ENCODE data around the gene ARID2.

The ARID2 gene

DNA sequence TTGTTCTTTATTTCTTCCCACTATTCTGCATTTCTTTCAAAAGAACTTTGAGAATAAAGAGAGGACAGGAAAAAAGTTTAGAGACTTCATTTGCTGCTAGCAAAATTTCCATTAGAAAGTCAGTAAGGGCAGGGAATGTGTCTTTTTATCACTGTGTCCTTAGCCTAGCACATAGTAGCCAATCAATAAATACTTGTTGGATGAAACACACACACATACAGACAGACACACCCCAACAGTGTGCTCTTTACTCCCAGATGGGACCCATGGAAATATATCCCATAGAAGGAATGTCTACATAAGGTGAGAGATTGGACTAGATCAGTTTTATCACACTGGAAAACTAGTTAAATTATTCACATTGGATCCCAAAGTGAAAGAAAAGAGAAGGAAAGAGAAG is 21.1 kb upstream of the ARID2 start:
- Histone ChIP-seq H3K4me2 (ENCODE audit: insufficient read depth, low read length, poor library complexity, severe bottlenecking) (no peak overlapping the region), H3K18ac (ENCODE audit: low read length) (no peak overlapping the region), H3K4me1 (ENCODE audit: control insufficient read depth in 2 of 2, insufficient read depth in 1 of 2, low read depth in 1 of 2, low read length in 2 of 2) (peaks cover 0 to 4% of the 10 kb centered on the region in 2 donors), H3K27me3 (ENCODE audit: control insufficient read depth in 3 of 3, insufficient read depth in 3 of 3, low read depth in 1 of 3, low read length in 3 of 3) (no peaks in the 10 kb centered on the region), H3K9ac (ENCODE audit: low read depth, low read length, poor library complexity) (no peak overlapping the region), H3K79me1 (ENCODE audit: low read depth, low read length) (no peaks in the 10 kb centered on the region), H3K23ac (ENCODE audit: low read depth, low read length, poor library complexity) (no peak overlapping the region), H3K4me3 (ENCODE audit: low read length in 2 of 2) (no peak overlapping the region), H2BK5ac (ENCODE audit: low read length) (no peak overlapping the region), H3K4ac (ENCODE audit: low read length) (no peak overlapping the region), H3K36me3 (replicated peaks in 1 of 2; ENCODE audit: control insufficient read depth in 2 of 2, insufficient read depth in 2 of 2, low read length in 2 of 2) (no peaks in the 10 kb centered on the region), H2AFZ (ENCODE audit: low read length) (no peak overlapping the region), H4K91ac (ENCODE audit: low read depth, low read length, poor library complexity) (no peak overlapping the region), H4K8ac (ENCODE audit: low read depth, low read length) (no peak overlapping the region), H3K9me3 (replicated peaks in 1 of 2; ENCODE audit: control insufficient read depth in 2 of 2, insufficient read depth in 1 of 2, low read depth in 1 of 2, low read length in 2 of 2) (no peaks in the 10 kb centered on the region), H3K14ac (ENCODE audit: low read length) (no peak overlapping the region), H2AK5ac (ENCODE audit: low read depth, low read length) (no peak overlapping the region), H2BK120ac (ENCODE audit: low read depth, low read length) (no peak overlapping the region), H2BK12ac (ENCODE audit: low read length) (no peak overlapping the region), H3K27ac (replicated peaks; ENCODE audit: low read length) (no peak overlapping the region), H2BK15ac (ENCODE audit: low read length) (no peak overlapping the region)
- DNase-seq (ENCODE audit: low spot score) = no peak

GRCh38 chr12:45708901-45709300 is 20.6 kb upstream of the ARID2 start:
- Histone ChIP-seq H3K27me3 (ENCODE audit: control insufficient read depth in 3 of 3, insufficient read depth in 3 of 3, low read depth in 1 of 3, low read length in 3 of 3) (no peaks in the 10 kb centered on the region), H3K36me3 (replicated peaks in 1 of 2; ENCODE audit: control insufficient read depth in 2 of 2, insufficient read depth in 2 of 2, low read length in 2 of 2) (no peaks in the 10 kb centered on the region), H4K91ac (ENCODE audit: low read depth, low read length, poor library complexity) (no peak overlapping the region), H3K4ac (ENCODE audit: low read length) (no peak overlapping the region), H3K79me1 (ENCODE audit: low read depth, low read length) (no peaks in the 10 kb centered on the region), H3K14ac (ENCODE audit: low read length) (no peak overlapping the region), H3K18ac (ENCODE audit: low read length) (no peak overlapping the region), H3K4me2 (ENCODE audit: insufficient read depth, low read length, poor library complexity, severe bottlenecking) (no peak overlapping the region), H2AFZ (ENCODE audit: low read length) (no peak overlapping the region), H2BK5ac (ENCODE audit: low read length) (no peak overlapping the region), H2BK12ac (ENCODE audit: low read length) (no peak overlapping the region), H3K4me3 (ENCODE audit: low read length in 2 of 2) (no peak overlapping the region), H4K8ac (ENCODE audit: low read depth, low read length) (no peak overlapping the region), H3K4me1 (ENCODE audit: control insufficient read depth in 2 of 2, insufficient read depth in 1 of 2, low read depth in 1 of 2, low read length in 2 of 2) (peaks cover 0 to 4% of the 10 kb centered on the region in 2 donors), H3K27ac (replicated peaks; ENCODE audit: low read length) (no peak overlapping the region), H2BK15ac (ENCODE audit: low read length) (no peak overlapping the region), H2BK120ac (ENCODE audit: low read depth, low read length) (no peak overlapping the region), H3K23ac (ENCODE audit: low read depth, low read length, poor library complexity) (no peak overlapping the region), H2AK5ac (ENCODE audit: low read depth, low read length) (no peak overlapping the region), H3K9me3 (replicated peaks in 1 of 2; ENCODE audit: control insufficient read depth in 2 of 2, insufficient read depth in 1 of 2, low read depth in 1 of 2, low read length in 2 of 2) (no peaks in the 10 kb centered on the region), H3K9ac (ENCODE audit: low read depth, low read length, poor library complexity) (no peak overlapping the region)
- DNase-seq (ENCODE audit: low spot score) = no peak
- WGBS, 2 donors (ENCODE audit: extremely low coverage in 2 of 2, insufficient read length in 2 of 2, insufficient replicate concordance in 1 of 2) = no CpG with 5 or more reads among the region's 2 CpGs

DNA sequence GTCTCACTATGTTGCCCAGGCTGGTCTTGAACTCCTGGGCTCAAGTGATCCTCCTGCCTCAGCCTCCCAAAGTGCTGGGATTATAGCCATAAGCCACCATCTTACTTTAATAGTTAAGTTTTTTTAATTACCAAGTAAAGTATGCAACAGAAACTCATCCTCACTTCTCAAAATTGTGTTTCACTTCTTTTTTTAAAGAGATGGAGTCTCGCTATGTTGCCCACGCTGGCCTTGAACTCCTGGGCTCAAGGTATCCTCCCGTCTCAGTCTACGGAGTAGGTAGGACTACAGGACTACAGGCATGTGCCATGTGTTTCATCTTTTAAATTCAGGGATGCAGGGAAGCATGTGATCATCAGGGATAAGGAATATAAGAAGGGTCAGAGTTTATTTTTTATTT is 17.2 kb upstream of the ARID2 start:
- Histone ChIP-seq H4K8ac (ENCODE audit: low read depth, low read length) (no peak overlapping the region), H3K36me3 (replicated peaks in 1 of 2; ENCODE audit: control insufficient read depth in 2 of 2, insufficient read depth in 2 of 2, low read length in 2 of 2) (no peaks in the 10 kb centered on the region), H3K4ac (ENCODE audit: low read length) (no peak overlapping the region), H3K9ac (ENCODE audit: low read depth, low read length, poor library complexity) (no peak overlapping the region), H3K27ac (replicated peaks; ENCODE audit: low read length) (no peak overlapping the region), H2AK5ac (ENCODE audit: low read depth, low read length) (no peak overlapping the region), H3K23ac (ENCODE audit: low read depth, low read length, poor library complexity) (no peak overlapping the region), H2AFZ (ENCODE audit: low read length) (no peak overlapping the region), H3K4me2 (ENCODE audit: insufficient read depth, low read length, poor library complexity, severe bottlenecking) (no peak overlapping the region), H3K4me1 (ENCODE audit: control insufficient read depth in 2 of 2, insufficient read depth in 1 of 2, low read depth in 1 of 2, low read length in 2 of 2) (no peaks in the 10 kb centered on the region), H3K9me3 (replicated peaks in 1 of 2; ENCODE audit: control insufficient read depth in 2 of 2, insufficient read depth in 1 of 2, low read depth in 1 of 2, low read length in 2 of 2) (no peaks in the 10 kb centered on the region), H3K14ac (ENCODE audit: low read length) (no peak overlapping the region), H2BK12ac (ENCODE audit: low read length) (no peak overlapping the region), H2BK120ac (ENCODE audit: low read depth, low read length) (no peak overlapping the region), H3K18ac (ENCODE audit: low read length) (no peak overlapping the region), H4K91ac (ENCODE audit: low read depth, low read length, poor library complexity) (no peak overlapping the region), H3K27me3 (ENCODE audit: control insufficient read depth in 3 of 3, insufficient read depth in 3 of 3, low read depth in 1 of 3, low read length in 3 of 3) (no peaks in the 10 kb centered on the region), H3K79me1 (ENCODE audit: low read depth, low read length) (no peaks in the 10 kb centered on the region), H2BK15ac (ENCODE audit: low read length) (no peak overlapping the region), H2BK5ac (ENCODE audit: low read length) (no peak overlapping the region), H3K4me3 (ENCODE audit: low read length in 2 of 2) (no peak overlapping the region)
- no peak for DNase-seq (ENCODE audit: low spot score)
- no CpG with 5 or more reads among the region's 4 CpGs for WGBS, 2 donors (ENCODE audit: extremely low coverage in 2 of 2, insufficient read length in 2 of 2, insufficient replicate concordance in 1 of 2)

GRCh38 chr12:45713078-45713477 is 16.4 kb upstream of the ARID2 start:
- Histone ChIP-seq H3K9me3 (replicated peaks in 1 of 2; ENCODE audit: control insufficient read depth in 2 of 2, insufficient read depth in 1 of 2, low read depth in 1 of 2, low read length in 2 of 2) (no peaks in the 10 kb centered on the region), H3K18ac (ENCODE audit: low read length) (no peak overlapping the region), H3K4ac (ENCODE audit: low read length) (no peak overlapping the region), H2BK15ac (ENCODE audit: low read length) (no peak overlapping the region), H3K9ac (ENCODE audit: low read depth, low read length, poor library complexity) (no peak overlapping the region), H3K23ac (ENCODE audit: low read depth, low read length, poor library complexity) (no peak overlapping the region), H3K79me1 (ENCODE audit: low read depth, low read length) (no peaks in the 10 kb centered on the region), H3K27ac (replicated peaks; ENCODE audit: low read length) (no peak overlapping the region), H2AK5ac (ENCODE audit: low read depth, low read length) (no peak overlapping the region), H3K27me3 (ENCODE audit: control insufficient read depth in 3 of 3, insufficient read depth in 3 of 3, low read depth in 1 of 3, low read length in 3 of 3) (no peaks in the 10 kb centered on the region), H2BK12ac (ENCODE audit: low read length) (no peak overlapping the region), H4K8ac (ENCODE audit: low read depth, low read length) (no peak overlapping the region), H3K4me3 (ENCODE audit: low read length in 2 of 2) (no peak overlapping the region), H3K4me2 (ENCODE audit: insufficient read depth, low read length, poor library complexity, severe bottlenecking) (no peak overlapping the region), H2AFZ (ENCODE audit: low read length) (no peak overlapping the region), H3K14ac (ENCODE audit: low read length) (no peak overlapping the region), H3K4me1 (ENCODE audit: control insufficient read depth in 2 of 2, insufficient read depth in 1 of 2, low read depth in 1 of 2, low read length in 2 of 2) (no peaks in the 10 kb centered on the region), H3K36me3 (replicated peaks in 1 of 2; ENCODE audit: control insufficient read depth in 2 of 2, insufficient read depth in 2 of 2, low read length in 2 of 2) (no peaks in the 10 kb centered on the region), H2BK5ac (ENCODE audit: low read length) (no peak overlapping the region), H2BK120ac (ENCODE audit: low read depth, low read length) (no peak overlapping the region), H4K91ac (ENCODE audit: low read depth, low read length, poor library complexity) (no peak overlapping the region)
- no CpG with 5 or more reads among the region's 2 CpGs for WGBS, 2 donors (ENCODE audit: extremely low coverage in 2 of 2, insufficient read length in 2 of 2, insufficient replicate concordance in 1 of 2)
- no peak for DNase-seq (ENCODE audit: low spot score)
